ENCODE measurements around the gene PSMD3.

Gene PSMD3

GRCh38 chr17:39960524-39961041 is 20.0 kb upstream of the PSMD3 start:
- DNase-seq (ENCODE audit: low spot score) = no peak

GRCh38 chr17:39962642-39963220 is 17.9 kb upstream of the PSMD3 start, which contains the start of gene GSDMA:
TSS of gene GSDMA (plus strand) at chr17:39963004. CDS start at chr17:39965688, 2,684 bp downstream.
- no peak for DNase-seq (ENCODE audit: low spot score)

- DNase-seq (ENCODE audit: low spot score) = no peak
Measured at GRCh38 chr17:39963829-39964228, 16.8 kb upstream of the PSMD3 start.

- DNase-seq (ENCODE audit: low spot score) = no peak
Measured at GRCh38 chr17:39965017-39965699, 15.4 kb upstream of the PSMD3 start.

GRCh38 chr17:39966771-39967170 is 13.8 kb upstream of the PSMD3 start:
- DNase-seq (ENCODE audit: low spot score) = no peak

GRCh38 chr17:39968761-39969160 is 11.8 kb upstream of the PSMD3 start:
- DNase-seq (ENCODE audit: low spot score) = no peak

GRCh38 chr17:39969375-39969774 is 11.2 kb upstream of the PSMD3 start:
- no peak for DNase-seq (ENCODE audit: low spot score)

GRCh38 chr17:39970157-39970692 is 10.4 kb upstream of the PSMD3 start:
- DNase-seq (ENCODE audit: low spot score) = no peak

GRCh38 chr17:39971076-39971603 is 9.5 kb upstream of the PSMD3 start:
- DNase-seq (ENCODE audit: low spot score) = no peak

- DNase-seq (ENCODE audit: low spot score) = no peak
Measured at GRCh38 chr17:39972271-39972670, 8.3 kb upstream of the PSMD3 start.

GRCh38 chr17:39973496-39973895 is 7.1 kb upstream of the PSMD3 start:
- peak; percentile 34 for DNase-seq (ENCODE audit: low spot score)

- DNase-seq (ENCODE audit: low spot score) = no peak
Measured at GRCh38 chr17:39974433-39974832, 6.2 kb upstream of the PSMD3 start.

GRCh38 chr17:39975801-39976200 is 4.8 kb upstream of the PSMD3 start:
- no peak for DNase-seq (ENCODE audit: low spot score)

GRCh38 chr17:39979016-39979670 is 1.5 kb upstream of the PSMD3 start:
- DNase-seq (ENCODE audit: low spot score) = peak; percentile 79

GRCh38 chr17:39979893-39980350 is 685 bp upstream of the PSMD3 start:
- no peak for DNase-seq (ENCODE audit: low spot score)

GRCh38 chr17:39981207-39981741 is 667 bp downstream of the PSMD3 start:
- peak; percentile 18 for DNase-seq (ENCODE audit: low spot score)

GRCh38 chr17:39981766-39982375 is 1.3 kb downstream of the PSMD3 start:
- DNase-seq (ENCODE audit: low spot score) = no peak

GRCh38 chr17:39988206-39988810 is 7.7 kb downstream of the PSMD3 start:
- no peak for DNase-seq (ENCODE audit: low spot score)

GRCh38 chr17:39994448-39994847 is 13.8 kb downstream of the PSMD3 start:
- DNase-seq (ENCODE audit: low spot score) = no peak

- DNase-seq (ENCODE audit: low spot score) = no peak
Measured at GRCh38 chr17:39995438-39995837, 14.8 kb downstream of the PSMD3 start.

- DNase-seq (ENCODE audit: low spot score) = no peak
Measured at GRCh38 chr17:39996162-39996561, 15.6 kb downstream of the PSMD3 start.
